ENCODE results near the gene NANS. TPM values are rescaled to one million over a fixed set of nuclear protein-coding genes. Genes with fewer than 3 reads are reported as not detected.

NANS gene
- polyA plus RNA-seq, 3 donors: 41.3 to 109 (median 95.9) TPM

GRCh38 chr9:98067184-98067583, 10.7 kb downstream of the NANS start:
- Histone ChIP-seq H3K9me3 (replicated peaks in 1 of 2; ENCODE audit: control insufficient read depth in 1 of 2, insufficient read depth in 1 of 2, low read length in 2 of 2) (no peaks in the 10 kb centered on the region), H3K27ac (ENCODE audit: low read depth in 1 of 2, low read length in 2 of 2) (no peak overlapping the region), H3K27me3 (ENCODE audit: control insufficient read depth in 2 of 2, insufficient read depth in 2 of 2, low read length in 2 of 2) (no peaks in the 10 kb centered on the region), H3K9ac (ENCODE audit: insufficient read depth, low read length, poor library complexity, severe bottlenecking) (no peak overlapping the region), H3K4me2 (replicated peaks; ENCODE audit: extremely low read depth, low read length, poor library complexity, severe bottlenecking) (no peak overlapping the region), H3K4me3 (replicated peaks in 1 of 3; ENCODE audit: low read depth in 2 of 3, low read length in 3 of 3) (no peak overlapping the region), H2AFZ (ENCODE audit: insufficient read depth, low read depth, low read length, poor library complexity, severe bottlenecking) (no peak overlapping the region), H3K36me3 (replicated peaks in 1 of 2; ENCODE audit: control insufficient read depth in 1 of 2, insufficient read depth in 2 of 2, low read length in 2 of 2) (peaks cover 34 to 82% of the 10 kb centered on the region in 2 donors), H3K4me1 (ENCODE audit: control insufficient read depth in 1 of 2, insufficient read depth in 2 of 2, low read length in 2 of 2) (peaks cover 7 to 9% of the 10 kb centered on the region in 2 donors), H3K79me2 (ENCODE audit: insufficient read depth, low read length) (peaks cover 72% of the 10 kb centered on the region), H4K20me1 (ENCODE audit: insufficient read depth, low read length) (peaks cover 43% of the 10 kb centered on the region)
- H3K27ac Mint-ChIP-seq: peak overlapping the region in 2 of 7 donors; percentile 38 to 52
- H3K9me3 Mint-ChIP-seq: peaks cover 0 to 2% (median 0%) of the 10 kb centered on the region in 7 donors
- H3K4me3 Mint-ChIP-seq: no peak overlapping the region
- TF ChIP-seq CTCF (IDR thresholded peaks at IDR 0.05): no peak
- no CpG with 5 or more reads among the region's 2 CpGs for WGBS (ENCODE audit: insufficient coverage)
- H3K27me3 Mint-ChIP-seq (ENCODE audit: low read depth in 3 of 3): no peaks in the 10 kb centered on the region
- peaks cover 50 to 72% of the 10 kb centered on the region in 2 donors for H3K36me3 Mint-ChIP-seq
- intact Hi-C loops (cut with micrococcal nuclease): no loop called here
- DNase-seq: peak in 1 of 3 donors; percentile 26
- H3K4me1 Mint-ChIP-seq: peaks cover 18% of the 10 kb centered on the region

GRCh38 chr9:98069551-98069950, 13.0 kb downstream of the NANS start:
- peak in 1 of 3 donors; percentile 31 for DNase-seq
- Mint-ChIP-seq H3K4me1 (peaks cover 27% of the 10 kb centered on the region), H3K4me3 (no peak overlapping the region), H3K27me3 (ENCODE audit: low read depth in 3 of 3) (no peaks in the 10 kb centered on the region), H3K9me3 (peaks cover 0 to 2% (median 0%) of the 10 kb centered on the region in 7 donors), H3K27ac (peak overlapping the region in 1 of 7 donors; percentile 30), H3K36me3 (peaks cover 33 to 54% of the 10 kb centered on the region in 2 donors)
- H3K36me3 ChIP-seq (replicated peaks in 1 of 2; ENCODE audit: control insufficient read depth in 1 of 2, insufficient read depth in 2 of 2, low read length in 2 of 2): peaks cover 17 to 59% of the 10 kb centered on the region in 2 donors
- no peak overlapping the region for H3K4me2 ChIP-seq (replicated peaks; ENCODE audit: extremely low read depth, low read length, poor library complexity, severe bottlenecking)
- H2AFZ ChIP-seq (ENCODE audit: insufficient read depth, low read depth, low read length, poor library complexity, severe bottlenecking): no peak overlapping the region
- TF ChIP-seq CTCF (IDR thresholded peaks at IDR 0.05): no peak
- H3K27ac ChIP-seq (ENCODE audit: low read depth in 1 of 2, low read length in 2 of 2): no peak overlapping the region
- intact Hi-C loops (cut with micrococcal nuclease): no loop called here
- 96% methylated on average over 4 of the region's 6 CpGs for WGBS (ENCODE audit: insufficient coverage)
- H3K9me3 ChIP-seq (replicated peaks in 1 of 2; ENCODE audit: control insufficient read depth in 1 of 2, insufficient read depth in 1 of 2, low read length in 2 of 2): no peaks in the 10 kb centered on the region
- no peak overlapping the region for H3K4me3 ChIP-seq (replicated peaks in 1 of 3; ENCODE audit: low read depth in 2 of 3, low read length in 3 of 3)
- peaks cover 91% of the 10 kb centered on the region for H3K79me2 ChIP-seq (ENCODE audit: insufficient read depth, low read length)
- no peak overlapping the region for H3K9ac ChIP-seq (ENCODE audit: insufficient read depth, low read length, poor library complexity, severe bottlenecking)
- peaks cover 53% of the 10 kb centered on the region for H4K20me1 ChIP-seq (ENCODE audit: insufficient read depth, low read length)
- peaks cover 14 to 16% of the 10 kb centered on the region in 2 donors for H3K4me1 ChIP-seq (ENCODE audit: control insufficient read depth in 1 of 2, insufficient read depth in 2 of 2, low read length in 2 of 2)
- H3K27me3 ChIP-seq (ENCODE audit: control insufficient read depth in 2 of 2, insufficient read depth in 2 of 2, low read length in 2 of 2): no peaks in the 10 kb centered on the region

Measured in CD14-positive monocyte (primary cell).